CD14-positive monocyte (primary cell): ENCODE results near the gene LRP1. TPM values are rescaled to one million over a fixed set of nuclear protein-coding genes. Genes with fewer than 3 reads are reported as not detected.

Experiments used
- DNase-seq, 3 donors: peaks; one replicate each; pipeline ENCODE4 v3.0.0-alpha.2; 2011 to 2022
- H2AFZ ChIP-seq: 2 replicates; pipeline ENCODE4 v1.6.0; 2012; ENCODE audit warnings: mild to moderate bottlenecking, low read depth, low read length, inconsistent platforms; ENCODE audit not compliant: insufficient read depth, poor library complexity, severe bottlenecking
- H3K27ac ChIP-seq, 2 donors: 1 replicate in 1 of 2; 2 replicates in 1 of 2; pipeline ENCODE4 v1.5.1; 2012 to 2013; ENCODE audit warnings: low read length in 2 of 2, control low read depth in 1 of 2, inconsistent platforms in 1 of 2, low read depth in 1 of 2, mild to moderate bottlenecking in 1 of 2
- H3K27me3 ChIP-seq, 2 donors: one replicate each; pipeline versions ENCODE4 v1.6.0 to v1.6.1; 2011 to 2013; ENCODE audit warnings: low read length in 2 of 2; ENCODE audit not compliant: control insufficient read depth in 2 of 2, insufficient read depth in 2 of 2
- H3K36me3 ChIP-seq, 2 donors: replicated peaks in 1 of 2; 1 replicate in 1 of 2; 2 replicates in 1 of 2; pipeline versions ENCODE4 v1.5.1 to v1.6.1; 2012 to 2013; ENCODE audit warnings: low read length in 2 of 2, control low read depth in 1 of 2, inconsistent platforms in 1 of 2, mild to moderate bottlenecking in 1 of 2; ENCODE audit not compliant: insufficient read depth in 2 of 2, control insufficient read depth in 1 of 2
- H3K4me1 ChIP-seq, 2 donors: 1 replicate in 1 of 2; 2 replicates in 1 of 2; pipeline versions ENCODE4 v1.5.1 to v1.6.1; 2012 to 2013; ENCODE audit warnings: low read length in 2 of 2, control low read depth in 1 of 2, inconsistent platforms in 1 of 2, mild to moderate bottlenecking in 1 of 2, moderate library complexity in 1 of 2; ENCODE audit not compliant: insufficient read depth in 2 of 2, control insufficient read depth in 1 of 2
- H3K4me2 ChIP-seq: replicated peaks from 2 replicates; pipeline ENCODE3; 2012; ENCODE audit warnings: low read length, moderate library complexity, mild to moderate bottlenecking; ENCODE audit not compliant: poor library complexity, severe bottlenecking; ENCODE audit errors: extremely low read depth
- H3K4me3 ChIP-seq, 3 experiments: fragments of 200-600 bp in 1 of 3; sonication (generic) in 1 of 3; replicated peaks in 1 of 3; 1 replicate in 2 of 3; 2 replicates in 1 of 3; pipeline ENCODE4 v1.5.1; 2011 to 2013; ENCODE audit warnings: low read length in 3 of 3, mild to moderate bottlenecking in 3 of 3, control low read depth in 2 of 3, low read depth in 2 of 3, inconsistent platforms in 1 of 3, moderate library complexity in 1 of 3
- H3K79me2 ChIP-seq: 2 replicates; pipeline ENCODE4 v1.6.0; 2012; ENCODE audit warnings: mild to moderate bottlenecking, control low read depth, inconsistent platforms, low read length, moderate library complexity; ENCODE audit not compliant: insufficient read depth
- H3K9ac ChIP-seq: 2 replicates; pipeline ENCODE4 v1.6.0; 2017; ENCODE audit warnings: low read length, mild to moderate bottlenecking; ENCODE audit not compliant: insufficient read depth, poor library complexity, severe bottlenecking
- H3K9me3 ChIP-seq, 2 donors: replicated peaks in 1 of 2; 1 replicate in 1 of 2; 2 replicates in 1 of 2; pipeline versions ENCODE4 v1.5.1 to v1.6.1; 2012 to 2013; ENCODE audit warnings: low read length in 2 of 2, control low read depth in 1 of 2; ENCODE audit not compliant: control insufficient read depth in 1 of 2, insufficient read depth in 1 of 2
- H4K20me1 ChIP-seq: 2 replicates; pipeline ENCODE4 v1.6.0; 2012; ENCODE audit warnings: mild to moderate bottlenecking, low read length, control low read depth, moderate library complexity; ENCODE audit not compliant: insufficient read depth
- H3K27ac Mint-ChIP-seq, 7 donors: one replicate each; pipeline ENCODE4 v1.8.0; 2020; ENCODE audit warnings: mild to moderate bottlenecking in 7 of 7, mixed read lengths in 7 of 7, moderate library complexity in 6 of 7, inconsistent platforms in 2 of 7
- H3K27me3 Mint-ChIP-seq, 3 donors: one replicate each; pipeline ENCODE4 v1.8.0; 2021 to 2022; ENCODE audit warnings: low read depth in 3 of 3, mild to moderate bottlenecking in 3 of 3, mixed read lengths in 3 of 3, moderate library complexity in 3 of 3, inconsistent platforms in 1 of 3
- H3K36me3 Mint-ChIP-seq, 2 donors: one replicate each; pipeline ENCODE4 v1.8.0; 2020; ENCODE audit warnings: mixed read lengths in 2 of 2, inconsistent platforms in 1 of 2, mild to moderate bottlenecking in 1 of 2
- H3K4me1 Mint-ChIP-seq: one replicate; pipeline ENCODE4 v1.8.0; 2020; ENCODE audit warnings: mild to moderate bottlenecking, mixed read lengths
- H3K4me3 Mint-ChIP-seq, 2 donors: one replicate each; pipeline ENCODE4 v1.8.0; 2020; ENCODE audit warnings: mild to moderate bottlenecking in 2 of 2, mixed read lengths in 2 of 2, moderate library complexity in 1 of 2
- H3K9me3 Mint-ChIP-seq, 7 donors: one replicate each; pipeline ENCODE4 v1.8.0; 2020 to 2022; ENCODE audit warnings: mixed read lengths in 7 of 7, mild to moderate bottlenecking in 6 of 7, moderate library complexity in 6 of 7, inconsistent platforms in 2 of 7
- WGBS: methylation state at CpG from one replicate; pipeline ENCODE4 v1.1.5; 2013; ENCODE audit warnings: missing lambda C conversion rate; ENCODE audit not compliant: insufficient coverage; 5-methylcytosine and 5-hydroxymethylcytosine counted together
- intact Hi-C, 2 donors: fragments of 100-400 bp; cut with micrococcal nuclease; formaldehyde crosslinking; loops; one replicate each; pipeline versions ENCODE4 v1.15.0 to v1.15.1; 2023
- polyA plus RNA-seq, 3 donors: library from polyadenylated mRNA; depleted of rRNA in 1 of 3; unstranded in 2 of 3; stranded (reverse) in 1 of 3; fragments of 300-500 nt in 2 of 3; fragments of >200 nt in 1 of 3; fragmentation: Illumina TruSeq in 2 of 3; gene quantifications; 1 replicate in 2 of 3; 2 replicates in 1 of 3; pipeline ENCODE4 v1.2.3, GENCODE V29; 2012 to 2021
- TF ChIP-seq, protein P1 (sequence below): fragments of 200-600 bp; IDR thresholded peaks from one replicate; pipeline ENCODE4 v1.8.0; 2022; ENCODE audit warnings: antibody characterized with exemption, mild to moderate bottlenecking

Gene LRP1
- polyA plus RNA-seq, 3 donors = 5.5 to 246 (median 10.5) TPM

DNA sequence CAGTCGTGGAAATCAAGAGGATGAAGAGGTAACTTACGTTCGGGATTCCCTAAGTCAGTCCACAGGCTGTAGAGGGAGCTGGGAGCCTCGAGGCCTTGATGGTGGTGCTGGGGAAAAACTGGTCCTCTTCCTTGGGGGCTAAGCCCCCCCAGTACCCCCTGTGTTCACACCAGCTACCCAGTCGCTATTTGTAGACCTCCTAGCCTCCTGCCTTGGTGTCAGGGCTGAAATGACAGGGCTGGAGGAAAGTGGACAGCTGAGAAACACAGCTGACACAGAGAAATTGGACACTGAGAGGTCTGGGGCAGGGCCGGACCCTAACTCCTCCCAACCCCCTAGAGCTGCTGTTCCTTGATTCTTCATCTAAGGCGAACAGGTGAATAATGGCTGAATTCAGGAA lies 122.7 kb downstream of the LRP1 start, which contains the start of gene STAC3:
Gene STAC3 (minus strand): TSS at position 232 of the 400 bp plus-strand sequence. CDS start 1,551 bp downstream, outside the sequence.
- no peaks in the 10 kb centered on the region for H3K9me3 ChIP-seq
- H3K4me3 ChIP-seq = no peak within 1 kb of the TSS
- H3K36me3 ChIP-seq = peaks cover 26 to 29% of the 10 kb centered on the region in 2 donors
- H2AFZ ChIP-seq = no peak within 1 kb of the TSS
- H3K27ac ChIP-seq = no peak within 1 kb of the TSS
- no peaks in the 10 kb centered on the region for H3K79me2 ChIP-seq
- Mint-ChIP-seq H3K4me1 (peaks cover 20% of the 10 kb centered on the region), H3K4me3 (no peak within 1 kb of the TSS), H3K9me3 (no peaks in the 10 kb centered on the region), H3K27ac (peak within 1 kb of the TSS in 1 of 7 donors; percentile 49), H3K27me3 (peaks cover 0 to 2% (median 2%) of the 10 kb centered on the region in 3 donors), H3K36me3 (peaks cover 41 to 43% of the 10 kb centered on the region in 2 donors)
- H3K27me3 ChIP-seq = no peaks in the 10 kb centered on the region
- DNase-seq = no peak
- no peaks in the 10 kb centered on the region for H4K20me1 ChIP-seq
- peaks cover 21% of the 10 kb centered on the region in 2 donors for H3K4me1 ChIP-seq
- no peak within 1 kb of the TSS for H3K4me2 ChIP-seq
- TF ChIP-seq, protein P1, sequence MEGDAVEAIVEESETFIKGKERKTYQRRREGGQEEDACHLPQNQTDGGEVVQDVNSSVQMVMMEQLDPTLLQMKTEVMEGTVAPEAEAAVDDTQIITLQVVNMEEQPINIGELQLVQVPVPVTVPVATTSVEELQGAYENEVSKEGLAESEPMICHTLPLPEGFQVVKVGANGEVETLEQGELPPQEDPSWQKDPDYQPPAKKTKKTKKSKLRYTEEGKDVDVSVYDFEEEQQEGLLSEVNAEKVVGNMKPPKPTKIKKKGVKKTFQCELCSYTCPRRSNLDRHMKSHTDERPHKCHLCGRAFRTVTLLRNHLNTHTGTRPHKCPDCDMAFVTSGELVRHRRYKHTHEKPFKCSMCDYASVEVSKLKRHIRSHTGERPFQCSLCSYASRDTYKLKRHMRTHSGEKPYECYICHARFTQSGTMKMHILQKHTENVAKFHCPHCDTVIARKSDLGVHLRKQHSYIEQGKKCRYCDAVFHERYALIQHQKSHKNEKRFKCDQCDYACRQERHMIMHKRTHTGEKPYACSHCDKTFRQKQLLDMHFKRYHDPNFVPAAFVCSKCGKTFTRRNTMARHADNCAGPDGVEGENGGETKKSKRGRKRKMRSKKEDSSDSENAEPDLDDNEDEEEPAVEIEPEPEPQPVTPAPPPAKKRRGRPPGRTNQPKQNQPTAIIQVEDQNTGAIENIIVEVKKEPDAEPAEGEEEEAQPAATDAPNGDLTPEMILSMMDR = no peak
- 86% methylated on average over 1 of the region's 7 CpGs for WGBS
- intact Hi-C loops = no loop called here
- no peak within 1 kb of the TSS for H3K9ac ChIP-seq

DNA sequence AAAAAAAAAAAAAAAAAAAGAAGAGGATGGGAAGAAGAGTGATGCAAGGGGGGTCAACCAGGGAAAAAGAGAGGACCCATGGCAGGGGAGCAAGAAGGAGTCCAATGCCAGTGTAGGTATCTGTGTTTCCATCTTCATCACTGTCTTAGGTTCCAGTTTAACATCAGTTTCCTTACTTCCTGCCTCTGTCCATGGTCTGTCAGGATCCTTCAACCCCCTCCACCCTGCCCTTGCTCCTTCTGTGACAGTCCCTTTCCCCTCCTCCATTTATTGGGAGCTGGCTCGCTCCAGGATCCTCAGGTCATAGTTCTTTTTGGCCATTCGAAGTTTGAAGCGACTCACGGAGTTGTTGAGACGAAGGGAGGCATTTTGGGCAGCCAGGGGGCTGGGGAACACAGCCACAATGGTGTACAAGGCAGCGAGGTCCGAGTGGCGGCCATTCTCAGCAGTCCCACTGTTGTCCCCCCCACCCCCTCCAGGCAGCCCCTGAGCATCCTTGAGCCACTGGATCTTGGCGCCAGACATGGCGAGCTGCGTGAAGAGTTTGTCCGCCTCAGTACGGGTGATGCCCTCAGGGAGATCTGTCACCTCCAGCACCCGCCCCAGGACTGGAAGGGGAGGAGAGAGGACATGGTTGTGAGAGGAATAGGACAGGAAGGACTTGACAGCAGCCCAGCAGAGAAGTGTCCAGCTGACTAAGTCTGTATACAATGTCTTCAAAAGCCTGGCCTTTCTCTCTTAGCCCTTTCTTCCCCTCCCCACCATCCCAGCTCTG lies 126.4 kb downstream of the LRP1 start:
- Histone ChIP-seq H3K9me3 (no peaks in the 10 kb centered on the region), H4K20me1 (no peaks in the 10 kb centered on the region), H2AFZ (no peak overlapping the region), H3K9ac (no peak overlapping the region), H3K4me3 (no peak overlapping the region), H3K4me2 (no peak overlapping the region), H3K36me3 (peaks cover 56 to 57% of the 10 kb centered on the region in 2 donors), H3K27ac (no peak overlapping the region), H3K4me1 (peaks cover 2% of the 10 kb centered on the region in 2 donors), H3K79me2 (no peaks in the 10 kb centered on the region), H3K27me3 (no peaks in the 10 kb centered on the region)
- no peak for DNase-seq
- Mint-ChIP-seq H3K4me3 (no peak overlapping the region), H3K9me3 (no peaks in the 10 kb centered on the region), H3K27ac (peak overlapping the region in 1 of 7 donors; percentile 32), H3K4me1 (peaks cover 1% of the 10 kb centered on the region), H3K36me3 (peaks cover 63 to 67% of the 10 kb centered on the region in 2 donors), H3K27me3 (peaks cover 0 to 2% (median 0%) of the 10 kb centered on the region in 3 donors)
- intact Hi-C loops = no loop called here
- TF ChIP-seq, protein P1 = no peak
- WGBS = 95% methylated on average over 4 of the region's 14 CpGs
